ENCODE data around the gene HPDL. TPM values are rescaled to one million over a fixed set of nuclear protein-coding genes. Genes with fewer than 3 reads are reported as not detected.
A peak's percentile ranks its signal among the peaks of the same experiment; 100 is the strongest.
"Not testable (repeated sequence)": the region's sequence is repeated elsewhere in the genome, so short reads cannot be mapped to it uniquely, and the experiment has no call there.

Gene HPDL
- total RNA-seq, 1 donor: 22.9 TPM

GRCh38 chr1:45348609-45348965, 21.9 kb downstream of the HPDL start:
- DNase-seq (ENCODE audit: low read depth in 2 of 3, low spot score in 2 of 3): no peak

DNA sequence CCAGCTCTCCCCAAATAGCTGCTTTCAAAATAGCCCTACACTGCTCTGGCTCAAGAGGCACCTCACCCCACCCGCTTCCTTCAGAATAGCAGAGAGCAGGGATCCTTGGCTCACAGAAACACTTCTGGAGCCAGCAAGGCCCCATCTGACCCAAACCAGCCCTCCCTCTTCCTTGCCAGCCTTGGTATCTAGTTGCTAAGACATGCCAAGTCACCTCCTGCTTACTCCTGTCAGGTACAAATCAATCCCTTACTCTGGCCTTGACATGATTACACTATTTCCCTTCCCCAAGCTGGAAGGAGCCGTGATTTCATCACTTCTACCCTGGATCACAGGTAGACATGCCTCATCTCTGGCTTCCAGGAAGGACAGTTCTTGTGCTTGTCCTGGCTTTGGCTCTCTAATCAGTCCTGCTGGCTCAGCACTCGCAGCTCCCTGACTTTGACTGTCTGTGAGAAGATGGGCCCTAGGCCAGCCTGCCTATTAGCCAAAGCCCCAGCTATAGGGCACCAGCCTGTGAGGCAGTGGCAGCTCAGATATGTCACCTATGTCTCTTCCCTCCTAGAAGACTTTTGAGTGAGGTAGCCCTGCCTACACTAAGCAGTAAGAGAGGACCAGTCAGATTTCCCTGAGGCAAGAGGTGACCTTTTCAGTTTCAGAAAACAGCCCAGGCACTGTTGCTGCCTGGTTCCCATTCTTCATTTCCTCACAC, 22.4 kb downstream of the HPDL start:
- DNase-seq (ENCODE audit: low read depth in 2 of 3, low spot score in 2 of 3): no peak

DNA sequence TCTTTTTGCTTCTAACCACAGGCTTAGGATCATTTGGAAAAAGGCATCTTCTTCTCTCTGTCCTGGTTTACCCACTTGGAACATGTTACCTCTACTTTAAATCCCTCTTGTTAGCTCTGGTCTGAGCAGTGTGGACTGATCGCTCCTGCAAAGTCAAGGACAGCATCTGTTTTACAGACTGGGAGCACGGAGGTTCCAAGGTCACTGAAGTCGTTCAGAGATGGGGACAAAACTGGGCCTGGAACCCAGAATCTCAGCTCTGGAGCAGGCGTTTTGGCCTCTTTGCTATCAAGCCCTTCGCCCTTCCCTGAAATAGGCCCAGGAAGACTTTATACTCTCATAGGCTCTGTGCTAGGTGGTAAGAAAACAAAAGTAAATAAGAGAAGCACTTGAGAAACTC, 24.8 kb downstream of the HPDL start:
- DNase-seq (ENCODE audit: low read depth in 2 of 3, low spot score in 2 of 3): no peak

DNA sequence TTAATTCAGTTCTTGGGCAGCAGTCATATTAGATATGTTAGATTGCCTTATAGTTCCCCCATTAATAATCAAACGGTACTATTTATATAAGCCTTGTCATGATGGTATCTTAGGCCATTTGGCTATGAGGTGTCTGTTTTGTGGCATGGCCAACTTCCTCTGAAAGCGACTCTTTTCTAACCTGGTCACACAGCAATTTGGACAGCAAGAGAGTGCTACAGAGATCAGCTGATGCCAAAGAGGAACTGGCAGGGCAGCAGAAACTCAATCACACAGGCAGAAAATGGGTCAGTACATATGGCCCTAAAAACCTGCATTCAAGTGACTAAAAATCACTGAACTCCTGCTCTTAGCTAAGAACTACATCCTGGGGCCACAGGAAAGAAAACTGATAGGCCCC, 27.0 kb downstream of the HPDL start:
- DNase-seq (ENCODE audit: low read depth in 2 of 3, low spot score in 2 of 3): no peak

- no peak for DNase-seq (ENCODE audit: low read depth in 2 of 3, low spot score in 2 of 3)
Measured at GRCh38 chr1:45354838-45355237, 28.1 kb downstream of the HPDL start.

- no peak for DNase-seq (ENCODE audit: low read depth in 2 of 3, low spot score in 2 of 3)
Measured at GRCh38 chr1:45355683-45356082, 29.0 kb downstream of the HPDL start.

GRCh38 chr1:45356186-45356585, 29.5 kb downstream of the HPDL start:
- no peak for DNase-seq (ENCODE audit: low read depth in 2 of 3, low spot score in 2 of 3)

GRCh38 chr1:45359882-45360513, 33.3 kb downstream of the HPDL start:
- peak in 2 of 3 donors; percentile 66 to 84 for DNase-seq (ENCODE audit: low read depth in 2 of 3, low spot score in 2 of 3)

- not testable (repeated sequence) for DNase-seq (ENCODE audit: low read depth in 2 of 3, low spot score in 2 of 3)
Measured at GRCh38 chr1:45360981-45361380, 34.3 kb downstream of the HPDL start.

DNA sequence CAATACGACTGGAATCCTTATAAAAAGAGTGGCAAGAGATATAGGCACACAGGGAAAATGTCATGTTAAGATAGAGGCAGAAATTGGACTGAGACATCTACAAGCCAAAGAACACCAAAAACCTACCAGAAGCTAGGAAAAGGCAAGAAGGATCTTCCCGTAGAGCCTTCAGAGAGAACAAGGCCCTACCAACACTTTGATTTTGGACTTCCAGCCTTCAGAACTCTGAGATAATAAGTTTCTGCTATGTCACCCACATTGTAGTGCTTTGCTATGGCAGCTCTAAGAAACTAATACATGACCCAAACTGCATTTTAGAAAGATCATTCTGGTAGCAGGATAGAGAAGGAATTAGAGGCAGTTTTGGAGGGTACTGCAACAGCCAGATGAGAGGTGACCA, 37.6 kb downstream of the HPDL start:
- no peak for DNase-seq (ENCODE audit: low read depth in 2 of 3, low spot score in 2 of 3)

DNA sequence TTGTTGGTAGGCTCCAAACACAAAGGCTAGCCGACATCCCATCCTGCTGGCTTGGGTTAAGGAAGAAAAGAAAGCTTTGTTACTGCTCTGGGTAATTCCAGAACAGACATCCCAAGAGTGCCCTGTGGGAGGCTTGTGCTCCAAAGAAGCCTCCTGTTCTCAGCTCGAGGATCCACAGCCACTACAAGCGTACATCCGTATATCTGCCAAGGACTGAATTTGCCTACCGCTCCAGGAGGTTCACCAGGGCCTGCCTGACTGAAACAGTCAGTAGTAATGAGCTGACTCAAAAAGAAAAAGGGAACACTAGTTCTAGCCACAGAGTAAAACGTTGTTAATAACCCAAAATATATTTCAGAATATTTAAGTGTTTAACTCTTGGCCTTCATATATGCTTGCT, 38.4 kb downstream of the HPDL start:
- no peak for DNase-seq (ENCODE audit: low read depth in 2 of 3, low spot score in 2 of 3)

DNA sequence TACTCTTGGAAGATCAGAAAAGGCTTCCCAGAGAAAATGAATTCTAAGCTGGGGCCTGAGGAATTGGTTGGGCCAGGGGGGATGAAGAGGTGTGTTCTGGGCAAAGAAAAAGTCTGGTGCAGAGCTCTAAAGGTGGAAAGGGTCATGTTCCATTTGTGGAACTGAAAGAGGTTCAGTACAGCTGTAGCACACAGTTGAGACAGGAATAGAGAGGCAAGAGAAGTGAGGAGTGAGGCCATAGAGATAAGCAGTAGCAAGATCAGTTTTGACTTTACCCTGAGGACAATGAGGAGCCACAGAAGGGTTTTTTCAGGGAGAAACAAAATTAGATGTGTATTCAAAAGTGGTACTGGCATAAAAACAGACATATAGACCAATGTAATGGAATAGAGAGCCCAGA, 43.9 kb downstream of the HPDL start:
- DNase-seq (ENCODE audit: low read depth in 2 of 3, low spot score in 2 of 3): no peak

DNA sequence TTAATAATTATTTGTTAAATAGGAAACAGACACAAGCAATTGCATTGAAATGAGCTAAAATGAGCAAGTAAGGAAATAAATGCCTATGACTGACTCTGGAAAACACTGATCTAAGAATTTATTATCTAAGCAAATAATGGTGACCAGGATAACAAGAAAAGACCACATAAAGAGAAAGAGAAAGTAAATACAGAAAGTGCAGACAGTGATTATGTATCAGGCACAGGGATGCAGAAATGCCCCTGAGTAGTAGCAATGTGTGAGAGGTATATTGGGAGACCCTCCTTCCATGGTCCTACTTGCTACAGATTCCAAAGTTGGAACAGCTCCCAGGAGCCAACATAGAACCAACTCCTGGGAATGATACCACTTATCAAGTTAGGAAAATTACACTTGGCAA, 46.9 kb downstream of the HPDL start:
- peak in 1 of 3 donors; percentile 4 for DNase-seq (ENCODE audit: low read depth in 2 of 3, low spot score in 2 of 3)

- peak in 1 of 3 donors; percentile 9 for DNase-seq (ENCODE audit: low read depth in 2 of 3, low spot score in 2 of 3)
Measured at GRCh38 chr1:45375104-45376090, 48.7 kb downstream of the HPDL start.

DNA sequence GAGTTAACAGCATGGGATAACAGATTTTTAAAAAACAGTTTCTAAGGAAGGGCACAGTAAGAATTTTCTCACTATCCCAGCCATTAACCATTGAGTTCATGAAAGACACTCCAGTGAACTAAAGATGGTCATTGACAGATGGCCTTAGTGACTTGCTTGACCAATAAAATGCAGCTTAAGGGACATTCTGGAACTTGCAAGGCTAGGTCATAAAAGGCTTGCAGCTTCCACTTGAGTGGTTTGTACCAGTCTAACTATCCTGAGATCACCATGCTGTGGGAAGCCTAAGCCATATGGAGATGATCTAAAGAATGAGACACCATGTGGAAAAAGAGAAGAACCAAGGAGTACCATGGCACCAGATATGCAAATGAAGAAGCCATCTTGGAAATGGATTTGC, 51.5 kb downstream of the HPDL start:
- no peak for DNase-seq (ENCODE audit: low read depth in 2 of 3, low spot score in 2 of 3)

Other genes starting within 250 kb of the HPDL start
- 2.7 TPM for gene ZSWIM5, start 120.3 kb upstream of the HPDL start, total RNA-seq
- 35.8 TPM for gene TOE1, start 13.3 kb downstream of the HPDL start, total RNA-seq
- gene MUTYH, start 13.5 kb downstream of the HPDL start, total RNA-seq: 66.0 TPM
- 7.8 TPM for gene TESK2, start 164.3 kb downstream of the HPDL start, total RNA-seq
- 1.1 TPM for gene CCDC163, start 173.2 kb downstream of the HPDL start, total RNA-seq
- gene MMACHC, start 173.4 kb downstream of the HPDL start, total RNA-seq: 7.0 TPM
- gene PRDX1, start 195.0 kb downstream of the HPDL start, total RNA-seq: 120 TPM
- gene AKR1A1, start 223.9 kb downstream of the HPDL start, total RNA-seq: 175 TPM

Measured in hematopoietic multipotent progenitor cell (in vitro differentiated cells).